IMR-90 (cell line): ENCODE data around the gene MFSD2B. TPM values are rescaled to one million over a fixed set of nuclear protein-coding genes. Genes with fewer than 3 reads are reported as not detected.

Experiments
- ATAC-seq: fragments of 200-7000 bp; cut with Tn5 transposase; 2 replicates; pipeline ENCODE4 v1.9.1; 2020; ENCODE audit warnings: low read depth, mild to moderate bottlenecking, moderate library complexity
- BruUV-seq: library from RNA; stranded (reverse); fragments of 400-500 nt; replicated peaks from 2 replicates; lab custom pipeline; 2021; lab: Mats Ljungman, UMichigan
- CTCF ChIA-PET: fragments of 300-600 bp; formaldehyde crosslinking; extraction: SDS; loops from one replicate; lab custom pipeline; 2021; ENCODE audit warnings: antibody characterized with exemption; lab: Yijun Ruan, JAX
- POLR2A ChIA-PET: fragments of 300-600 bp; sonication (Branson Sonifier 250); formaldehyde crosslinking; loops from one replicate; lab custom pipeline; 2022; ENCODE audit warnings: antibody characterized with exemption; ENCODE audit not compliant: unreplicated experiment; lab: Charles Lee
- DNase-seq: peaks from one replicate; pipeline ENCODE4 v3.0.0; 2013
- H2AFZ ChIP-seq: replicated peaks from 2 replicates; pipeline ENCODE3; 2013; ENCODE audit warnings: low read length, mild to moderate bottlenecking; ENCODE audit not compliant: poor library complexity
- H2AK5ac ChIP-seq: 2 replicates; pipeline ENCODE4 v1.6.1; 2013; ENCODE audit warnings: low read depth, low read length, inconsistent platforms
- H2AK9ac ChIP-seq: replicated peaks from 2 replicates; pipeline ENCODE3; 2013; ENCODE audit warnings: mild to moderate bottlenecking, low read depth, low read length, moderate library complexity; ENCODE audit not compliant: poor library complexity
- H2BK120ac ChIP-seq: 2 replicates; pipeline ENCODE4 v1.6.1; 2013; ENCODE audit warnings: low read depth, low read length, inconsistent platforms
- H2BK15ac ChIP-seq: 3 replicates; pipeline ENCODE4 v1.6.1; 2013; ENCODE audit warnings: low read depth, low read length, inconsistent platforms
- H2BK20ac ChIP-seq: 2 replicates; pipeline ENCODE4 v1.6.1; 2013; ENCODE audit warnings: low read depth, mild to moderate bottlenecking, inconsistent platforms, low read length, moderate library complexity
- H2BK5ac ChIP-seq: 2 replicates; pipeline ENCODE4 v1.6.1; 2013; ENCODE audit warnings: mild to moderate bottlenecking, low read depth, low read length, inconsistent platforms; ENCODE audit not compliant: poor library complexity, severe bottlenecking
- H3K14ac ChIP-seq: replicated peaks from 2 replicates; pipeline ENCODE4 v1.6.1; 2013; ENCODE audit warnings: low read depth, low read length, inconsistent platforms
- H3K18ac ChIP-seq: 2 replicates; pipeline ENCODE4 v1.6.1; 2013; ENCODE audit warnings: low read depth, low read length, control low read depth
- H3K23ac ChIP-seq: 2 replicates; pipeline ENCODE4 v1.6.1; 2013; ENCODE audit warnings: low read depth, low read length, inconsistent platforms
- H3K27ac ChIP-seq: 2 replicates; pipeline ENCODE4 v1.5.1; 2013; ENCODE audit warnings: mild to moderate bottlenecking, control low read depth, low read length; ENCODE audit not compliant: insufficient read depth
- H3K27me3 ChIP-seq: 2 replicates; pipeline ENCODE4 v1.6.1; 2013; ENCODE audit warnings: low read length; ENCODE audit not compliant: control insufficient read depth, insufficient read depth
- H3K36me3 ChIP-seq: 2 replicates; pipeline ENCODE4 v1.6.1; 2013; ENCODE audit warnings: low read length, mixed read lengths; ENCODE audit not compliant: control insufficient read depth, insufficient read depth
- H3K4ac ChIP-seq: 2 replicates; pipeline ENCODE4 v1.6.1; 2013; ENCODE audit warnings: low read depth, low read length, inconsistent platforms
- H3K4me1 ChIP-seq: 2 replicates; pipeline ENCODE4 v1.6.1; 2013; ENCODE audit warnings: low read length, mixed read lengths; ENCODE audit not compliant: control insufficient read depth, insufficient read depth
- H3K4me2 ChIP-seq: 2 replicates; pipeline ENCODE4 v1.6.1; 2013; ENCODE audit warnings: low read depth, mild to moderate bottlenecking, control low read depth, low read length, moderate library complexity
- H3K4me3 ChIP-seq: 2 replicates; pipeline ENCODE4 v1.5.1; 2013; ENCODE audit warnings: low read depth, mild to moderate bottlenecking, control low read depth, low read length, moderate library complexity; ENCODE audit not compliant: insufficient read depth
- H3K56ac ChIP-seq: 2 replicates; pipeline ENCODE4 v1.6.1; 2013; ENCODE audit warnings: low read length, inconsistent platforms; ENCODE audit not compliant: insufficient read depth; ENCODE audit errors: extremely low read depth
- H3K79me1 ChIP-seq, 2 experiments: 2 replicates each; pipeline ENCODE4 v1.6.1; 2013; ENCODE audit warnings: low read length in 2 of 2, inconsistent platforms in 1 of 2, low read depth in 1 of 2
- H3K9ac ChIP-seq: 2 replicates; pipeline ENCODE4 v1.6.1; 2013; ENCODE audit warnings: low read depth, low read length, control low read depth
- H3K9me1 ChIP-seq: 2 replicates; pipeline ENCODE4 v1.6.1; 2013; ENCODE audit warnings: low read length, inconsistent platforms; ENCODE audit not compliant: insufficient read depth
- H3K9me3 ChIP-seq: 2 replicates; pipeline ENCODE4 v1.6.1; 2013; ENCODE audit warnings: low read length; ENCODE audit not compliant: control insufficient read depth, insufficient read depth
- H4K20me1 ChIP-seq: 2 replicates; pipeline ENCODE4 v1.6.1; 2013; ENCODE audit warnings: low read length, inconsistent platforms; ENCODE audit not compliant: insufficient read depth
- H4K5ac ChIP-seq: 2 replicates; pipeline ENCODE4 v1.6.1; 2013; ENCODE audit warnings: mild to moderate bottlenecking, low read depth, low read length, control low read depth
- H4K8ac ChIP-seq, 2 experiments: 2 replicates each; pipeline ENCODE4 v1.6.1; 2013; ENCODE audit warnings: low read depth in 2 of 2, low read length in 2 of 2, control low read depth in 1 of 2, inconsistent platforms in 1 of 2
- H4K91ac ChIP-seq: 2 replicates; pipeline ENCODE4 v1.6.1; 2013; ENCODE audit warnings: low read depth, low read length, inconsistent platforms; ENCODE audit not compliant: insufficient read depth
- WGBS, 2 experiments: methylation state at CpG; one replicate each; pipeline versions ENCODE4 v1.1.5 to v1.1.7; 2013; ENCODE audit warnings: missing lambda C conversion rate in 2 of 2; ENCODE audit not compliant: insufficient read length in 1 of 2; ENCODE audit errors: extremely low coverage in 2 of 2; 5-methylcytosine and 5-hydroxymethylcytosine counted together
- dilution Hi-C: fragments of 300-500 bp; cut with HindIII; formaldehyde crosslinking; loops from one replicate; pipeline ENCODE4 v1.14.3; 2018; ENCODE audit warnings: low sequenced_read_pairs; ENCODE audit not compliant: unreplicated experiment
- in situ Hi-C: fragments of 300-500 bp; cut with MboI; formaldehyde crosslinking; loops from 3 replicates; pipeline ENCODE4 v1.14.3; 2019; ENCODE audit warnings: low sequenced_read_pairs, inconsistent platforms, mixed read lengths
- intact Hi-C: fragments of 100-400 bp; cut with micrococcal nuclease; formaldehyde crosslinking; loops from 2 replicates; pipeline ENCODE4 v1.10.0; 2022
- polyA plus RNA-seq, 3 experiments: library from polyadenylated mRNA; depleted of rRNA; stranded (reverse); fragments of >200 nt; gene quantifications; 2 replicates each; pipeline ENCODE4 v1.2.3, GENCODE V29; 2012; ENCODE audit warnings: low replicate concordance in 1 of 3
- total RNA-seq: library from RNA; depleted of rRNA; stranded (reverse); fragments of >200 nt; gene quantifications from 2 replicates; pipeline ENCODE4 v1.2.3, GENCODE V29; 2012
- TF ChIP-seq, protein P1 (sequence below): fragments of 150-350 bp; IDR thresholded peaks from 2 replicates; pipeline ENCODE4 v1.6.1; 2017; ENCODE audit warnings: mild to moderate bottlenecking, antibody characterized with exemption, low read length, low read depth

The MFSD2B gene
- total and polyA plus RNA-seq, 2 of the 4 experiments (the other 2 are of a cell fraction) = 0.05 TPM; not detected in 1

DNA sequence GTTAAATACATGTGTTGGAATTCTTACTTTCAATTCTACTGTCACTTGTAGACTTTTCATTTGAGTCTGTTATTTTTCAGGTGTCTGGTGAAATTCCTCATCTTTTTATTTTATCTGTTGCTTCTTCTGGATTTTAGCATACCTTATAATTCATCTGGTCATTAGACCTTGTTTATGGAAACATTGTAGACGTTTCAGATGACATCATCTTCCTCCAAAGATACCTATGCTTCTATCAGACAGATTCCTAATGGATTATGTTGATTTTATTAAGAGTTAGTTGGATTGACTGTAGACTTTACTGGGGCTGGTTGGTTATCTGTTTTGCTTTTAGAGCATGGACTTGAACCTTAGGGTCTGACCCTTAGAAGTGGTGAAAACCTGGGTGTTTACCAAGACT, 15.3 kb upstream of the MFSD2B start:
- no peak overlapping the region for H3K18ac ChIP-seq
- no TSS peak for BruUV-seq
- peaks cover 5% of the 10 kb centered on the region for H3K36me3 ChIP-seq
- no peak overlapping the region for H2AK5ac ChIP-seq
- peaks cover 4% of the 10 kb centered on the region; the same call in 1 of the 2 replicates for H3K9me1 ChIP-seq
- no peak overlapping the region for H3K23ac ChIP-seq
- H2BK120ac ChIP-seq = no peak overlapping the region
- H2BK20ac ChIP-seq = no peak overlapping the region
- H4K8ac ChIP-seq = no peak overlapping the region
- H2BK5ac ChIP-seq = no peak overlapping the region
- peaks cover 0 to 8% of the 10 kb centered on the region in 2 experiments; a peak in 1 of 4 replicates for H3K79me1 ChIP-seq
- no peak overlapping the region for H3K4me3 ChIP-seq
- no peak overlapping the region for H3K56ac ChIP-seq
- dilution Hi-C loops = no loop called here
- H4K91ac ChIP-seq = no peak overlapping the region
- H4K20me1 ChIP-seq = no peaks in the 10 kb centered on the region
- no peaks in the 10 kb centered on the region for H3K4me1 ChIP-seq
- no peak overlapping the region for H2AK9ac ChIP-seq
- intact Hi-C loops = no loop called here
- H3K27ac ChIP-seq = no peak overlapping the region
- H2BK15ac ChIP-seq = no peak overlapping the region
- no peak overlapping the region for H3K4ac ChIP-seq
- ATAC-seq = no peak
- TF ChIP-seq, protein P1, sequence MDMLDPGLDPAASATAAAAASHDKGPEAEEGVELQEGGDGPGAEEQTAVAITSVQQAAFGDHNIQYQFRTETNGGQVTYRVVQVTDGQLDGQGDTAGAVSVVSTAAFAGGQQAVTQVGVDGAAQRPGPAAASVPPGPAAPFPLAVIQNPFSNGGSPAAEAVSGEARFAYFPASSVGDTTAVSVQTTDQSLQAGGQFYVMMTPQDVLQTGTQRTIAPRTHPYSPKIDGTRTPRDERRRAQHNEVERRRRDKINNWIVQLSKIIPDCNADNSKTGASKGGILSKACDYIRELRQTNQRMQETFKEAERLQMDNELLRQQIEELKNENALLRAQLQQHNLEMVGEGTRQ = no peak
- H3K9me3 ChIP-seq = no peaks in the 10 kb centered on the region
- H3K4me2 ChIP-seq = no peak overlapping the region
- CTCF ChIA-PET = interaction anchor here (1.2 kb wide), 1 partner anchor 67 kb away, joined by 3 read pairs; the partner anchor contains the start of gene ATAD2B
- in situ Hi-C loops = no loop called here
- whole genome bisulfite sequencing, 2 experiments = no CpG with 5 or more reads among the region's 1 CpG
- no peak overlapping the region for H3K9ac ChIP-seq
- no peak overlapping the region for H3K14ac ChIP-seq
- H2AFZ ChIP-seq = no peak overlapping the region
- H3K27me3 ChIP-seq = no peaks in the 10 kb centered on the region
- no peak overlapping the region for H4K5ac ChIP-seq
- POLR2A ChIA-PET = no interaction called here
- DNase-seq = no peak
